GM23338 (cell line): ENCODE data around the gene RAB3B. TPM values are rescaled to one million over a fixed set of nuclear protein-coding genes. Genes with fewer than 3 reads are reported as not detected.

Experiments used
- ATAC-seq: fragments of 200-7000 bp; cut with Tn5 transposase; 3 replicates; pipeline ENCODE4 v1.9.1; 2020
- DNase-seq: peaks from one replicate; pipeline ENCODE4 v3.0.0-alpha.2; 2015; ENCODE audit warnings: low spot score
- H2AFZ ChIP-seq: fragments of 200-600 bp; sonication (generic); 2 replicates; pipeline ENCODE4 v1.8.0; 2016; ENCODE audit warnings: antibody characterized with exemption, mild to moderate bottlenecking, moderate library complexity
- H3F3A ChIP-seq: fragments of 200-600 bp; sonication (generic); replicated peaks from 2 replicates; pipeline ENCODE4 v1.8.0; 2017; ENCODE audit warnings: antibody characterized with exemption, mixed run types, low read depth
- H3K27ac ChIP-seq: fragments of 200-600 bp; sonication (generic); 2 replicates; pipeline ENCODE4 v1.6.1; 2016; ENCODE audit warnings: low read depth
- H3K27me3 ChIP-seq: fragments of 200-600 bp; sonication (generic); 2 replicates; pipeline ENCODE4 v1.8.0; 2016; ENCODE audit warnings: mild to moderate bottlenecking, mixed run types, moderate library complexity; ENCODE audit not compliant: insufficient read depth
- H3K36me3 ChIP-seq: fragments of 200-600 bp; sonication (generic); 2 replicates; pipeline ENCODE4 v1.8.0; 2016; ENCODE audit warnings: mild to moderate bottlenecking; ENCODE audit not compliant: insufficient read depth
- H3K4me1 ChIP-seq: fragments of 200-600 bp; sonication (generic); 2 replicates; pipeline ENCODE4 v1.8.0; 2016; ENCODE audit warnings: mild to moderate bottlenecking, moderate library complexity; ENCODE audit not compliant: insufficient read depth
- H3K4me2 ChIP-seq: fragments of 200-600 bp; sonication (generic); 2 replicates; pipeline ENCODE4 v1.7.1; 2017; ENCODE audit warnings: mixed run types
- H3K4me3 ChIP-seq: fragments of 200-600 bp; sonication (generic); 2 replicates; pipeline ENCODE4 v1.6.1; 2016; ENCODE audit warnings: mixed run types
- H3K79me2 ChIP-seq: fragments of 200-600 bp; sonication (generic); replicated peaks from 2 replicates; pipeline ENCODE4 v1.8.0; 2017; ENCODE audit warnings: mild to moderate bottlenecking; ENCODE audit not compliant: insufficient read depth
- H3K9me2 ChIP-seq: fragments of 200-600 bp; sonication (generic); 2 replicates; pipeline ENCODE4 v1.8.0; 2017; ENCODE audit not compliant: insufficient read depth
- H4K20me1 ChIP-seq: fragments of 200-600 bp; sonication (generic); replicated peaks from 2 replicates; pipeline ENCODE4 v1.8.0; 2017; ENCODE audit warnings: mild to moderate bottlenecking; ENCODE audit not compliant: insufficient read depth
- H3K27ac Mint-ChIP-seq: 2 replicates; pipeline ENCODE4 v1.8.0; 2020; ENCODE audit warnings: inconsistent platforms, mild to moderate bottlenecking, moderate library complexity, mixed read lengths
- H3K27me3 Mint-ChIP-seq: 3 replicates; pipeline ENCODE4 v1.8.0; 2022; ENCODE audit warnings: low read depth, mild to moderate bottlenecking, moderate library complexity, mixed read lengths, inconsistent platforms; ENCODE audit not compliant: insufficient read depth, poor library complexity
- H3K36me3 Mint-ChIP-seq: 3 replicates; pipeline ENCODE4 v1.8.0; 2021; ENCODE audit warnings: low read depth, mild to moderate bottlenecking, inconsistent platforms, moderate library complexity, mixed read lengths
- H3K4me1 Mint-ChIP-seq: 3 replicates; pipeline ENCODE4 v1.8.0; 2020; ENCODE audit warnings: mild to moderate bottlenecking, inconsistent platforms, mixed read lengths
- H3K4me3 Mint-ChIP-seq: 3 replicates; pipeline ENCODE4 v1.8.0; 2021; ENCODE audit warnings: moderate library complexity, mild to moderate bottlenecking, inconsistent platforms, mixed read lengths
- H3K9me3 Mint-ChIP-seq: 3 replicates; pipeline ENCODE4 v1.8.0; 2020; ENCODE audit warnings: moderate library complexity, mild to moderate bottlenecking, inconsistent platforms, mixed read lengths
- CREB1 ChIP-seq: fragments of 250-450 bp; sonication (Bioruptor Pico); IDR thresholded peaks from 2 replicates; pipeline ENCODE4 v1.5.0; 2020; ENCODE audit warnings: low read depth, mild to moderate bottlenecking, moderate library complexity
- CTCF ChIP-seq, 2 experiments: fragments of 200-600 bp in 1 of 2; sonication (generic) in 1 of 2; conservative IDR thresholded peaks; 2 replicates each; pipeline versions ENCODE4 v1.5.1 to v1.6.1; 2016 to 2017; ENCODE audit warnings: antibody characterized with exemption in 2 of 2, low read depth in 2 of 2, mild to moderate bottlenecking in 2 of 2, moderate library complexity in 1 of 2
- EZH2 ChIP-seq: fragments of 200-600 bp; sonication (generic); IDR thresholded peaks from one replicate; pipeline ENCODE4 v1.8.0; 2017; ENCODE audit warnings: antibody characterized with exemption, mild to moderate bottlenecking, low read depth; ENCODE audit not compliant: unreplicated experiment
- EZH2phosphoT487 ChIP-seq: fragments of 200-600 bp; sonication (generic); IDR thresholded peaks from one replicate; pipeline ENCODE4 v1.8.1; 2018; ENCODE audit warnings: antibody characterized with exemption; ENCODE audit not compliant: unreplicated experiment
- NANOG ChIP-seq: IDR thresholded peaks from 2 replicates; pipeline ENCODE4 v1.6.1; 2016; ENCODE audit warnings: antibody characterized with exemption, borderline replicate concordance
- POLR2AphosphoS5 ChIP-seq: IDR thresholded peaks from 2 replicates; pipeline ENCODE4 v1.6.1; 2016; ENCODE audit warnings: antibody characterized with exemption, low read depth
- REST ChIP-seq: IDR thresholded peaks from one replicate; pipeline ENCODE4 v1.6.1; 2018; ENCODE audit warnings: antibody characterized with exemption; ENCODE audit not compliant: unreplicated experiment
- ZNF114 ChIP-seq: fragments of 250-450 bp; sonication (Bioruptor Pico); IDR thresholded peaks from 2 replicates; pipeline ENCODE4 v1.5.0; 2020; ENCODE audit warnings: mild to moderate bottlenecking, moderate library complexity
- ZNF331 ChIP-seq: fragments of 250-450 bp; sonication (Bioruptor Pico); IDR thresholded peaks from 2 replicates; pipeline ENCODE4 v1.5.0; 2020; ENCODE audit warnings: low read depth, mild to moderate bottlenecking, moderate library complexity
- long read RNA-seq: library from polyadenylated mRNA; unstranded; transcript quantifications from one replicate; pipeline ENCODE4 v2.0.0, GENCODE V29; 2020; ENCODE audit not compliant: unreplicated experiment
- polyA plus RNA-seq: library from polyadenylated mRNA; unstranded; fragments of >200 nt; fragmentation: Nextera tagmentation; extraction: Ambion mirVana; gene quantifications from 2 replicates; pipeline ENCODE4 v1.2.1, GENCODE V29; 2016
- total RNA-seq: library from RNA; depleted of rRNA; stranded (reverse); fragments of >200 nt; shearing (Covaris generic); gene quantifications from 2 replicates; pipeline ENCODE4 v1.2.3, GENCODE V29; 2014; rRNA removed

The RAB3B gene
- total RNA-seq (34.6 and 37.9 TPM in 2 replicates), polyA plus RNA-seq (16.3 and 18.3 TPM in 2 replicates)
- long read RNA-seq, full-length matches to known transcripts: 24 of 42 reads
- long read RNA-seq, partial matches to known transcripts: 7 of 42 reads
- long read RNA-seq, other reads (novel, unspliced or antisense): 11 of 42 reads

GRCh38 chr1:51990478-51990965 lies at the start of gene RAB3B:
Gene RAB3B (minus strand): TSS chr1:51990700. CDS start chr1:51977117, 13,583 bp downstream.
- DNase-seq (peak; percentile 95), ATAC-seq (peak; percentile 97)
- Histone ChIP-seq H3F3A (no peaks in the 10 kb centered on the region), H3K4me2 (peak within 1 kb of the TSS; percentile 66), H2AFZ (peak within 1 kb of the TSS; percentile 68), H3K79me2 (peaks cover 32% of the 10 kb centered on the region), H3K27ac (0 out of 2 replicates have a peak within 1 kb of the TSS, but pooled peaks have one; percentile 39), H3K27me3 (no peaks in the 10 kb centered on the region), H3K4me1 (peaks cover 13% of the 10 kb centered on the region), H3K4me3 (peak within 1 kb of the TSS; percentile 82), H3K9me2 (no peaks in the 10 kb centered on the region), H4K20me1 (peaks cover 8% of the 10 kb centered on the region; the same call in 1 of the 2 replicates), H3K36me3 (no peaks in the 10 kb centered on the region)
- H3K36me3 Mint-ChIP-seq: peaks cover 8% of the 10 kb centered on the region; the same call in 1 of the 3 replicates
- H3K4me1 Mint-ChIP-seq: peaks cover 23% of the 10 kb centered on the region
- H3K27ac Mint-ChIP-seq: peak within 1 kb of the TSS; percentile 89
- no peaks in the 10 kb centered on the region for H3K9me3 Mint-ChIP-seq
- H3K27me3 Mint-ChIP-seq: peaks cover 5% of the 10 kb centered on the region
- peak within 1 kb of the TSS; percentile 85 for H3K4me3 Mint-ChIP-seq
- TF ChIP-seq POLR2AphosphoS5 (peak; percentile 75), REST (no peak)

- ATAC-seq: no peak
- H3K4me2 ChIP-seq: no peak overlapping the region
- H3K27me3 ChIP-seq: no peaks in the 10 kb centered on the region
- H3K9me2 ChIP-seq: no peaks in the 10 kb centered on the region
- H3K27ac Mint-ChIP-seq: no peak overlapping the region
- no peaks in the 10 kb centered on the region; the same call in 1 of the 2 replicates for H3K4me1 ChIP-seq
- H3K36me3 ChIP-seq: peaks cover 4% of the 10 kb centered on the region
- H2AFZ ChIP-seq: no peak overlapping the region
- H4K20me1 ChIP-seq: peaks cover 15% of the 10 kb centered on the region
- no peak overlapping the region for H3K27ac ChIP-seq
- H3K36me3 Mint-ChIP-seq: peaks cover 33% of the 10 kb centered on the region
- no peak for DNase-seq
- H3K4me1 Mint-ChIP-seq: peaks cover 5% of the 10 kb centered on the region; the same call in 1 of the 3 replicates
- H3K4me3 ChIP-seq: no peak overlapping the region
- H3K79me2 ChIP-seq: peaks cover 13% of the 10 kb centered on the region
- H3F3A ChIP-seq: peaks cover 11% of the 10 kb centered on the region; the same call in 1 of the 2 replicates
- no peak overlapping the region for H3K4me3 Mint-ChIP-seq
- no peaks in the 10 kb centered on the region for H3K9me3 Mint-ChIP-seq
- no peaks in the 10 kb centered on the region for H3K27me3 Mint-ChIP-seq
- TF ChIP-seq EZH2phosphoT487: no peak
- no peak for TF ChIP-seq ZNF331 (CRISPR knock-in tag)
- no peak for TF ChIP-seq CREB1
- no peak for TF ChIP-seq EZH2
- no peak for TF ChIP-seq CTCF (conservative IDR thresholded peaks at IDR 0.05; ENCODE audit: low read depth in 2 of 2)
- TF ChIP-seq ZNF114: no peak
- no peak for TF ChIP-seq NANOG
Observed at GRCh38 chr1:52037909-52038308, 47.4 kb upstream of the RAB3B start.
